Right lobe of liver (tissue), 4 donors: ENCODE measurements around the gene PRSS3.

Experiments
- CTCF ChIP-seq, 4 donors: fragments of 200-600 bp in 3 of 4; fragments of 450-650 bp in 1 of 4; IDR thresholded peaks; one replicate each; pipeline versions ENCODE4 v1.5.1 to v1.8.0; 2016 to 2022; ENCODE audit warnings: antibody characterized with exemption in 4 of 4, mild to moderate bottlenecking in 2 of 4
- POLR2A ChIP-seq: fragments of 450-650 bp; IDR thresholded peaks from one replicate; pipeline ENCODE4 v1.6.1; 2017; ENCODE audit warnings: antibody characterized with exemption, mild to moderate bottlenecking
- donor health status: DM: no; HTN: no; CAD: no.
- donor health status: DM: no; HTN: no; CAD: no.
- donor health status: DM: no; HTN: yes; CAD: no.

GRCh38 chr9:33820231-33820745 is 24.9 kb downstream of the PRSS3 start:
- TF ChIP-seq CTCF (IDR thresholded peaks at IDR 0.05) (no peak), POLR2A (no peak)
